HG03571 (cell line): ENCODE measurements around the gene KLF9.

Source experiments
- ATAC-seq: cut with Tn5 transposase; IDR thresholded peaks from one replicate; pipeline ENCODE4 v1.9.1; 2021; ENCODE audit not compliant: unreplicated experiment

Gene KLF9

GRCh38 chr9:70413799-70414775, at the start of gene KLF9:
TSS of gene KLF9 (minus strand) at chr9:70414657. CDS start at chr9:70413363, 1,294 bp downstream.
- ATAC-seq: peak; percentile 57

- ATAC-seq: no peak
Observed at GRCh38 chr9:70463877-70464276, 49.4 kb upstream of the KLF9 start.

GRCh38 chr9:70462300-70462699, 47.8 kb upstream of the KLF9 start:
- ATAC-seq: no peak

GRCh38 chr9:70457235-70457634, 42.8 kb upstream of the KLF9 start:
- no peak for ATAC-seq

- no peak for ATAC-seq
Observed at GRCh38 chr9:70455993-70456704, 41.7 kb upstream of the KLF9 start.

- ATAC-seq: no peak
Observed at GRCh38 chr9:70452365-70452764, 37.9 kb upstream of the KLF9 start.

- no peak for ATAC-seq
Observed at GRCh38 chr9:70451765-70452164, 37.3 kb upstream of the KLF9 start.

GRCh38 chr9:70450738-70451137, 36.3 kb upstream of the KLF9 start:
- no peak for ATAC-seq

- no peak for ATAC-seq
Observed at GRCh38 chr9:70449461-70449860, 35.0 kb upstream of the KLF9 start.

- no peak for ATAC-seq
Observed at GRCh38 chr9:70448919-70449318, 34.5 kb upstream of the KLF9 start.

GRCh38 chr9:70444904-70445303, 30.4 kb upstream of the KLF9 start:
- no peak for ATAC-seq

GRCh38 chr9:70442328-70442848, 27.9 kb upstream of the KLF9 start:
- ATAC-seq: no peak

GRCh38 chr9:70441622-70442021, 27.2 kb upstream of the KLF9 start:
- ATAC-seq: no peak

GRCh38 chr9:70439991-70440706, 25.7 kb upstream of the KLF9 start:
- no peak for ATAC-seq

- ATAC-seq: no peak
Observed at GRCh38 chr9:70438341-70438928, 24.0 kb upstream of the KLF9 start.

GRCh38 chr9:70435948-70436347, 21.5 kb upstream of the KLF9 start:
- no peak for ATAC-seq

GRCh38 chr9:70429899-70430298, 15.4 kb upstream of the KLF9 start:
- ATAC-seq: no peak

- ATAC-seq: no peak
Observed at GRCh38 chr9:70428781-70429180, 14.3 kb upstream of the KLF9 start.

GRCh38 chr9:70427161-70427945, 12.9 kb upstream of the KLF9 start:
- no peak for ATAC-seq

- no peak for ATAC-seq
Observed at GRCh38 chr9:70425192-70425591, 10.7 kb upstream of the KLF9 start.
